HG03460 (cell line): ENCODE data around the gene SERINC3.
A peak's percentile ranks its signal among the peaks of the same experiment; 100 is the strongest.
"Not testable (repeated sequence)": the region's sequence is repeated elsewhere in the genome, so short reads cannot be mapped to it uniquely, and the experiment has no call there.

ENCODE experiments used
- ATAC-seq: cut with Tn5 transposase; IDR thresholded peaks from one replicate; pipeline ENCODE4 v1.9.1; 2021; ENCODE audit not compliant: unreplicated experiment

Gene SERINC3

GRCh38 chr20:44521484-44522481 lies at the start of gene SERINC3:
Gene SERINC3, minus strand, starts transcription at chr20:44522070. Its CDS starts 119 bp downstream, at chr20:44521951.
- peak; percentile 98 for ATAC-seq

GRCh38 chr20:44571362-44571988 lies 49.6 kb upstream of the SERINC3 start:
- ATAC-seq, result no peak

GRCh38 chr20:44570367-44570766 lies 48.5 kb upstream of the SERINC3 start:
- no peak for ATAC-seq

- ATAC-seq, result no peak
Observed at GRCh38 chr20:44566811-44567210, 44.9 kb upstream of the SERINC3 start.

- no peak for ATAC-seq
Observed at GRCh38 chr20:44566018-44566417, 44.1 kb upstream of the SERINC3 start.

- ATAC-seq, result no peak
Observed at GRCh38 chr20:44561876-44562275, 40.0 kb upstream of the SERINC3 start.

GRCh38 chr20:44560818-44561217 lies 38.9 kb upstream of the SERINC3 start:
- ATAC-seq, result not testable (repeated sequence)

GRCh38 chr20:44560229-44560628 lies 38.4 kb upstream of the SERINC3 start:
- no peak for ATAC-seq

GRCh38 chr20:44559302-44559701 lies 37.4 kb upstream of the SERINC3 start:
- no peak for ATAC-seq

GRCh38 chr20:44552950-44553908 lies 31.4 kb upstream of the SERINC3 start:
- ATAC-seq, result no peak

GRCh38 chr20:44552568-44552949 lies 30.7 kb upstream of the SERINC3 start:
- no peak for ATAC-seq

- ATAC-seq, result no peak
Observed at GRCh38 chr20:44552050-44552449, 30.2 kb upstream of the SERINC3 start.

GRCh38 chr20:44549123-44549522 lies 27.3 kb upstream of the SERINC3 start:
- ATAC-seq, result no peak

- no peak for ATAC-seq
Observed at GRCh38 chr20:44547419-44547818, 25.5 kb upstream of the SERINC3 start.

- no peak for ATAC-seq
Observed at GRCh38 chr20:44544263-44544662, 22.4 kb upstream of the SERINC3 start.

GRCh38 chr20:44543358-44543757 lies 21.5 kb upstream of the SERINC3 start:
- ATAC-seq, result no peak

- no peak for ATAC-seq
Observed at GRCh38 chr20:44542890-44543289, 21.0 kb upstream of the SERINC3 start.

- no peak for ATAC-seq
Observed at GRCh38 chr20:44541992-44542391, 20.1 kb upstream of the SERINC3 start.

- ATAC-seq, result no peak
Observed at GRCh38 chr20:44540834-44541233, 19.0 kb upstream of the SERINC3 start.

GRCh38 chr20:44537993-44538392 lies 16.1 kb upstream of the SERINC3 start:
- ATAC-seq, result no peak

GRCh38 chr20:44536175-44536574 lies 14.3 kb upstream of the SERINC3 start:
- no peak for ATAC-seq
